Transverse colon (tissue), 4 donors: ENCODE measurements around the gene ITPRIPL1. TPM values are rescaled to one million over a fixed set of nuclear protein-coding genes. Genes with fewer than 3 reads are reported as not detected.

ENCODE experiments used
- DNase-seq: peaks from one replicate; pipeline ENCODE4 v3.0.0-alpha.2; 2019
- H3K27ac ChIP-seq, 4 donors: fragments of 200-600 bp; sonication (generic); 2 replicates each; pipeline ENCODE4 v1.5.1; 2016 to 2018; ENCODE audit warnings: inconsistent platforms in 4 of 4
- H3K27me3 ChIP-seq: fragments of 200-600 bp; sonication (generic); 2 replicates; pipeline ENCODE4 v1.5.1; 2017; ENCODE audit warnings: inconsistent platforms
- H3K36me3 ChIP-seq, 4 donors: fragments of 200-600 bp; sonication (generic); 2 replicates each; pipeline ENCODE4 v1.5.1; 2017 to 2019; ENCODE audit warnings: inconsistent platforms in 4 of 4
- H3K4me1 ChIP-seq, 4 donors: fragments of 200-600 bp; sonication (generic); 2 replicates each; pipeline ENCODE4 v1.5.1; 2017 to 2020; ENCODE audit warnings: inconsistent platforms in 4 of 4
- H3K4me3 ChIP-seq, 4 donors: fragments of 200-600 bp; sonication (generic); 1 replicate in 1 of 4; 2 replicates in 3 of 4; pipeline versions ENCODE4 v1.5.1 to v1.6.1; 2017 to 2019; ENCODE audit warnings: inconsistent platforms in 4 of 4
- H3K9me3 ChIP-seq, 2 donors: fragments of 200-600 bp; sonication (generic); 2 replicates each; pipeline ENCODE4 v1.5.1; 2017 to 2019; ENCODE audit warnings: inconsistent platforms in 2 of 2
- EP300 ChIP-seq: sonication (generic); formaldehyde crosslinking; IDR thresholded peaks from one replicate; pipeline ENCODE4 v1.6.1; 2017; ENCODE audit warnings: antibody characterized with exemption, low read depth
- POLR2A ChIP-seq: fragments of 450-650 bp; IDR thresholded peaks from one replicate; pipeline ENCODE4 v1.6.1; 2016; ENCODE audit warnings: antibody characterized with exemption, mild to moderate bottlenecking, moderate library complexity
- POLR2AphosphoS5 ChIP-seq, 3 donors: sonication (generic); formaldehyde crosslinking; IDR thresholded peaks; one replicate each; pipeline ENCODE4 v1.6.1; 2016; ENCODE audit warnings: antibody characterized with exemption in 3 of 3
- WGBS, 2 donors: methylation state at CpG; one replicate each; pipeline ENCODE4 v1.1.5; 2018; ENCODE audit warnings: low coverage in 1 of 2; 5-methylcytosine and 5-hydroxymethylcytosine counted together
- in situ Hi-C, 4 donors: fragments of 200-750 bp; cut with MboI; loops; one replicate each; pipeline versions ENCODE4 v1.15.0 to v1.15.1; 2017; ENCODE audit warnings: low sequenced_read_pairs in 3 of 4, low pct_ligation_motif_present in 1 of 4, low pct_unique_long_range_greater_than_20kb in 1 of 4
- intact Hi-C: fragments of 100-400 bp; cut with DNase I; formaldehyde crosslinking; loops from one replicate; pipeline ENCODE4 v1.15.1; 2023; ENCODE audit warnings: low total_unique reads
- total RNA-seq, 4 donors: library from RNA; depleted of rRNA; stranded (reverse); fragments of >200 nt; gene quantifications; one replicate each; pipeline ENCODE4 v1.1.0, GENCODE V29; 2016
- TF ChIP-seq, protein P1 (sequence below), 5 experiments: fragments of 200-600 bp in 3 of 5; fragments of 450-650 bp in 2 of 5; sonication (generic) in 3 of 5; IDR thresholded peaks; 1 replicate in 2 of 5; 2 replicates in 3 of 5; pipeline ENCODE4 v1.5.1; 2016 to 2017; ENCODE audit warnings: antibody characterized with exemption in 5 of 5, inconsistent platforms in 3 of 5, mild to moderate bottlenecking in 2 of 5, moderate library complexity in 1 of 5

ITPRIPL1 gene
- total RNA-seq, 4 donors from 2014 or later = 0.41 to 2.6 (median 0.95) TPM; not detected in 1

DNA sequence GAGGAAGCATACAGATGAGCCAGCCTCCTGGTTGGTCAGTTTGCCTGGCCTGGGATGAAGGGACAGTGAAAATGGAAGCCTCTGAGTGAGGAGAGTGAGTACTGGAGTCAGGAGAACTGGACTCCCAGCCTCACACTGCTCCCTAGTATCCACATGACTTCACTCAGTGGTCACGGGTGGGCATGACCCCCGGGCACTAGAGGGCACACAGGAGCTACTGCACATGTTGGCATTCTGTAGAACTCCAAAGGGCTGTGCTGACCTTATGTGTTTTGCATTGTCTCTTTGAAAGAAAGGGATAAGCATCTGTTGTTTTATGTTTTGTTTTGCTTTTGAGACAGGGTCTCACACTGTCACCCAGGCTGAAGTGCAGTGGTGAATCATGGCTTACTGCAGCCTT lies 34.2 kb downstream of the ITPRIPL1 start:
- Histone ChIP-seq H3K36me3 (no peaks in the 10 kb centered on the region), H3K4me1 (no peaks in the 10 kb centered on the region), H3K9me3 (no peaks in the 10 kb centered on the region), H3K27me3 (no peaks in the 10 kb centered on the region), H3K27ac (no peak overlapping the region), H3K4me3 (no peak overlapping the region)
- no peak for TF ChIP-seq POLR2A
- TF ChIP-seq POLR2AphosphoS5 (IDR thresholded peaks at IDR 0.05) = no peak
- no peak for TF ChIP-seq EP300
- TF ChIP-seq, protein P1, sequence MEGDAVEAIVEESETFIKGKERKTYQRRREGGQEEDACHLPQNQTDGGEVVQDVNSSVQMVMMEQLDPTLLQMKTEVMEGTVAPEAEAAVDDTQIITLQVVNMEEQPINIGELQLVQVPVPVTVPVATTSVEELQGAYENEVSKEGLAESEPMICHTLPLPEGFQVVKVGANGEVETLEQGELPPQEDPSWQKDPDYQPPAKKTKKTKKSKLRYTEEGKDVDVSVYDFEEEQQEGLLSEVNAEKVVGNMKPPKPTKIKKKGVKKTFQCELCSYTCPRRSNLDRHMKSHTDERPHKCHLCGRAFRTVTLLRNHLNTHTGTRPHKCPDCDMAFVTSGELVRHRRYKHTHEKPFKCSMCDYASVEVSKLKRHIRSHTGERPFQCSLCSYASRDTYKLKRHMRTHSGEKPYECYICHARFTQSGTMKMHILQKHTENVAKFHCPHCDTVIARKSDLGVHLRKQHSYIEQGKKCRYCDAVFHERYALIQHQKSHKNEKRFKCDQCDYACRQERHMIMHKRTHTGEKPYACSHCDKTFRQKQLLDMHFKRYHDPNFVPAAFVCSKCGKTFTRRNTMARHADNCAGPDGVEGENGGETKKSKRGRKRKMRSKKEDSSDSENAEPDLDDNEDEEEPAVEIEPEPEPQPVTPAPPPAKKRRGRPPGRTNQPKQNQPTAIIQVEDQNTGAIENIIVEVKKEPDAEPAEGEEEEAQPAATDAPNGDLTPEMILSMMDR (IDR thresholded peaks at IDR 0.05) = no peak
- intact Hi-C loops = no loop called here
- no peak for DNase-seq
- 72% methylated on average over 2 of the region's 2 CpGs; no CpG with 5 or more reads in 1 of the 2 donors for whole genome bisulfite sequencing, 2 donors
- in situ Hi-C loops = no loop called here

DNA sequence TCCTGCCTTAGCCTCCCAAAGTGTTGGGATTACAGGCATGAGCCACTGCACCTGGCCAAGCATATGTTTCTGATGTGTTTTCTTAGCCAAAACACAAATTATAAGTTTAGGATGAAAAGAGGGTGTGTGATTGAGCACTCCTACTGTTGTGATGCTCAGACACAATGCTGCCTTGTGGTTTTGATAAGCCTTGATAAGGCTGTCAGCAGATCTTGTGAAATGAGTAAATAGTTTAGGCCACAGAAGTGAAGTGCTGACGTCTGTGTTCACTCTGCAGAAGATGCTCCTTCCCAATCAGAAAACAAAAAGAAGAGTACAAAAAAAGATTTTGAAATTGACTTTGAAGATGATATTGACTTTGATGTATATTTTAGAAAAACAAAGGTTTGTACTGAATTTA lies 34.7 kb downstream of the ITPRIPL1 start:
- 84 to 89% methylated on average over 1 of the region's 1 CpG for WGBS, 2 donors
- in situ Hi-C loops = no loop called here
- no peak overlapping the region for H3K27ac ChIP-seq
- H3K4me3 ChIP-seq = no peak overlapping the region
- DNase-seq = no peak
- no peaks in the 10 kb centered on the region for H3K9me3 ChIP-seq
- TF ChIP-seq EP300 (no peak), POLR2A (no peak), POLR2AphosphoS5 (IDR thresholded peaks at IDR 0.05) (no peak)
- TF ChIP-seq, protein P1 (IDR thresholded peaks at IDR 0.05) = no peak
- no peaks in the 10 kb centered on the region for H3K4me1 ChIP-seq
- intact Hi-C loops = no loop called here
- H3K36me3 ChIP-seq = no peaks in the 10 kb centered on the region
- H3K27me3 ChIP-seq = no peaks in the 10 kb centered on the region

DNA sequence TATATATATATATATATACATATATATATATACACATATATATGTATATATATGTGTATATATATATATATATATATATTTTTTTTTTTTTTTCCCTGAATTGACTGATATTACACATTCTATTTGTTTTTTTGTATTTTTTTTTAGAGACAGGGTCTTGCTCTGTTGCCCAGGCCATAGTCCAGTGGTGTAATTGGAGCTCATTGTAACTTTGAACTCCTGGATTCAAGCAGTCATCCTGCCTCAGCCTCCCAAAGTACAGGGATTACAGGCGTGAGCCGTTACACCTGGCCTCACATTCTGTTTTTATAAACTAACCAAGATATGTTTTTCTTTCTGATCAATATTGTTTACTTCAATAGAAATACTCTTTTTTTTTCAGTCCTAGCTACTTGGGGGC lies 36.6 kb downstream of the ITPRIPL1 start:
- Histone ChIP-seq H3K27ac (no peak overlapping the region), H3K27me3 (no peaks in the 10 kb centered on the region), H3K4me3 (no peak overlapping the region), H3K36me3 (no peaks in the 10 kb centered on the region), H3K4me1 (no peaks in the 10 kb centered on the region), H3K9me3 (no peaks in the 10 kb centered on the region)
- no peak for DNase-seq
- intact Hi-C loops = no loop called here
- in situ Hi-C loops = no loop called here
- TF ChIP-seq, protein P1 (IDR thresholded peaks at IDR 0.05) = no peak
- TF ChIP-seq POLR2AphosphoS5 (IDR thresholded peaks at IDR 0.05) (no peak), EP300 (no peak), POLR2A (no peak)
- 99 to 100% methylated on average over 2 of the region's 2 CpGs for WGBS, 2 donors

DNA sequence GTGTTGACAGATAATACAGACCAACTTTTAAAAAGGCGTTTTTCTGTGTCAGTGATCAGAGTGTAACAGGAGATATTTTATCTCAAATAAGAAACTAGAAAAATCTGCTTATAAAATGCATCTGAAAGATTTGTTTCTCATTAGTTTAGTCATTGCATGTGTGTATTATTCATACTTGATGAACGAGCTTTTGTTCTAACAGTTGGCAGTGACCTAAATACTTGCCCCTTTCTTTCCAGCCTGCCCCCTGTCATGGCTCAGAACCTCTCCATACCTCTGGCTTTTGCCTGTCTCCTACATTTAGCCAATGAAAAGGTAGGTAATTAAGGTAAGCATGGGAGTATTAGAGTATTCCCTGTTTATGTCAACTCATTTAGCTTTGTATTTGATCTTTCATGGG lies 44.1 kb downstream of the ITPRIPL1 start:
- in situ Hi-C loops = no loop called here
- Histone ChIP-seq H3K4me3 (no peak overlapping the region), H3K36me3 (no peaks in the 10 kb centered on the region), H3K4me1 (peaks cover 0 to 5% (median 0%) of the 10 kb centered on the region in 4 donors), H3K27me3 (no peaks in the 10 kb centered on the region), H3K9me3 (no peaks in the 10 kb centered on the region), H3K27ac (no peak overlapping the region)
- WGBS, 2 donors = 90 to 92% methylated on average over 2 of the region's 2 CpGs
- intact Hi-C loops = no loop called here
- TF ChIP-seq EP300 (no peak), POLR2AphosphoS5 (IDR thresholded peaks at IDR 0.05) (no peak), POLR2A (no peak)
- TF ChIP-seq, protein P1 (IDR thresholded peaks at IDR 0.05) = no peak
- no peak for DNase-seq
